OCI-M1 (cell line): ENCODE results near the gene GBP3.
"Not testable (repeated sequence)": the region's sequence is repeated elsewhere in the genome, so short reads cannot be mapped to it uniquely, and the experiment has no call there.

Source experiments
- DNase-seq: peaks from one replicate; lab custom pipeline; 2025; lab: John Stamatoyannopoulos, UW

GBP3 gene

DNA sequence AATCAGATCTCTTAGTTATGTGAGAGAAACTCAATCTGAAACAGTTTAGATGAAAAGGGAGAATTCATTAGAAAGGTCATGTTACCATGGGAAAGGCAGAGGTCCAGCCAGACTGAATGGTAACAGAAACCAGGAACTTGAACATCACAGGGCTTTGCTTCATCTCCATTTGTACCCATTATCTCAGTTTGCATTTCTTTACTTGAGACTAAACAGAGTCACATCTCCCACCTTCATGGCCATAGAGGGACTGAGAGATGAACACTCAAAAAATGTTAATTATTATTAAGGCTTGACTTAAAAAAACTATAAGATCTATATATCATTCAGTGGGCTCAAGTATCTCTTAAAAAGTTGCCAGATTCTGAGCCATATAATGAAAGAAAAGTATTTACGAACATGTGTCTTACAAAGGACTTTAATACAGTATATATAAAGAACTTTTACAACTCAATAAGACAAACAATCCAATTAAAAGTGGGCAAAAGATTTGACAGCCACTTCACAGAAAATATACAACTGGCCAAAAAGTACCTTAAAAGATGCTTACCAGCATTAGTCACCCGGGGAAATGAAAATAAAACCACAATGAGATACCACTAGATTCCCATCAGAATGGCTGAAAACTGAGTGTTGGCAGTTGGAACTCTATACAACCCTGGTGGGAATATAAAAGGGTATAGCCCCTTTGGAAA lies 43.5 kb downstream of the GBP3 start:
- no peak for DNase-seq

GRCh38 chr1:88976235-88976634 lies 46.4 kb downstream of the GBP3 start:
- DNase-seq, result no peak

DNA sequence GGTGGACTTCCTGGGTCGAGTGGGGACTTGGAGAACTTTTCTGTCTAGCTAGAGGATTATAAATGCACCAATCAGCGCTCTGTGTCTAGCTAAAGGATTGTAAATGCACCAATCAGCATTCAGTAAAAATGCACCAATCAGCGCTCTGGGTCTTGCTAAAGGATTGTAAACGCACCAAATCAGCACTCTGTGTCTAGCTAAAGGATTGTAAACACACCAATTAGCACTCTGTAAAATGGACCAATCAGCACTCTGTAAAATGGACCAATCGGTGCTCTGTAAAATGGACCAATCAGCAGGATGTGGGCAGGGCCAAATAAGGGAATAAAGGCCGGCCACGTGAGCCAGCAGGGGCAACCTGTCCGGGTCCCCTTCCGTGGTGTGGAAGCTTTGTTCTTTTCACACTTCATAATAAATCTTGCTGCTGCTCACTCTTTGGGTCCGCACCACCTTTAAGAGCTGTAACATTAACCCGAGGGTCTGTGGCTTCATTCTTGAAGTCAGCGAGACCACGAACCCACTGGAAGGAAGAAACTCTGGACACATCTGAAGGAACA lies 48.0 kb downstream of the GBP3 start:
- not testable (repeated sequence) for DNase-seq

DNA sequence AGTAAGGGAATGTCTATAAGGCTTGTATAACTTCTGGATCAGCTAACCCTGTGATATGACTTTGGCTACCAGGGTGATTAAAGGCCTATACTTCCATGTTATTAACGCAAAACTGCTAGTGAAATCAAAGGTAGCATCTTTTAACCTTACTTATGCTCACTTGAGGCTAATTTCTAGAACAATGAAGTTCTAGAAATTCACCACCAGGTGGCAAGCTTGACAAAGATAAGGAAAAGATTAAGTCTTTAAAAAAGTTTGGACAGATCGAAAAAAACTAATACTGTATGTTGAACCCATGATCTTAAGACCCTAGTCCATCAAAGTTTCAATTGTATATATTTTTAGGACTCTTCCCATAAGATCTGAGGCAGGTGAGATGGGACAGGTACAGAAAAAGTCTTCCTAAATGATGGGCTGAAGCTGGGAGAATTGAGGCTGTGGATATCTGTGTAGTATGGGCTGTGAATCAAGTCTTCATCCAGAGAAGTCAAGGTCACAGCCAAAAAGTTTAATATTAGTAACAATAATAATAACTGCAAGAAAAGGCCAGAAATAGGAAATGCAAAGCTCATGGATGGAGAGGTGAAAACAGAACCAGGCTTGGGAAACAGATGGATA lies 49.0 kb downstream of the GBP3 start:
- peak; percentile 70 for DNase-seq

DNA sequence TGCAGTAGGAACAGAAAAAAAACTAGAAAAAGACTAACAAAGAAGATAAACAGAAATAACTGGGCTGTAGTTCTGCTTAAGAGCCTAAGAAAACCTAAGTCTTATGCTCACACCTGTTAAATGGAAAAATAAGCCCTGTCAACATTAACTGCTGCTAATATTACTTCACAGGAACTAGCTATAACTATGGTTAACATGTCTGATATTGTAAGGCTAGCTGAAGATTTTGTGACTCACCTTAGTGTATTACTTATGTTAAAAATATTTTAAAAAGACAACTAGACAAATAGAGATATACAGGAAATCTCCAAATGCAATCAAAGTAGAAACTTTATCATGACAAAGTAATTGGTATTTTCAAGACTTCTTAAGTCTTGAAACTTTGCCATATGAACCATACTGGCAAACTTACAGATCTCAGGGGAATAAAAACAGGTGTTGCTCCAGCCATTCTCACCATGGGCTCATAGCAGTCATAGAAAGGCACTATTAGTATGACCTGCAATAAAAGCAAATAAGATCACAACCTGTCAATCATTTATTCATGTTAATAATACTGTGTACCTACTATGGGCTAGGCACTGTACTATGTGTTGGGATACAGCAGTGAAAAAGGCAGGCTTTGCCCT lies 60.9 kb downstream of the GBP3 start:
- DNase-seq, result no peak

- DNase-seq, result no peak
Observed at GRCh38 chr1:88961081-88961480, 61.6 kb downstream of the GBP3 start.
